ENCODE results near the gene STARD8. TPM values are rescaled to one million over a fixed set of nuclear protein-coding genes. Genes with fewer than 3 reads are reported as not detected.

STARD8 gene
- total and polyA plus RNA-seq, 2 donors (not counting 3 experiments of a cell fraction or from before 2014, with no cell fraction given), result 6.8 to 14.8 TPM

DNA sequence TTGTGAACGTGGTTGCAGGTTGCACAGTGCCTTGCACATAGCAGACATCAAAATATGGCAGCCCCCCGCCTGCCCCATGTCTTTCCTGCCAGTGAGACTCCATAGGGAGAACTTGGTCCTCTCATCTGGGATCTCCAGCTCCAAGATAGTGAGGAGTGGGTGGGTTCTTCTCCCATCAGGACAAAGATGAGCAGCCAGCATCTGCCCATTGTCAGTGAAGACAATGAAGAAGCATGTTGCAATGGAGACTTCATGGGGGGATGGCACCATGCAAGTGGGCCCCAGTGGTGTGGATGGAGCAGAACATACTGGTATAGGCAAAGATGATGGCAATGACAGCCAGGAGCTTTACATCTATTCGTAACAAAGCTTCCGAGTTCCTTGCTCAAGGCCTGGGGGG, 80.2 kb downstream of the STARD8 start:
- DNase-seq (ENCODE audit: low read depth, low spot score) (no peak), FAIRE-seq (no peak)
- TF ChIP-seq JUN (IDR thresholded peaks at IDR 0.05; ENCODE audit: borderline replicate concordance, insufficient read depth, insufficient read length, low read depth) (no peak), FOS (IDR thresholded peaks at IDR 0.05; ENCODE audit: borderline replicate concordance, insufficient read depth, low read length) (no peak), POLR2AphosphoS5 (IDR thresholded peaks at IDR 0.05; ENCODE audit: insufficient read depth, low read depth, low read length) (no peak), MYC (IDR thresholded peaks at IDR 0.05; ENCODE audit: low read depth, low read length) (no peak), EZH2 (IDR thresholded peaks at IDR 0.05; ENCODE audit: borderline replicate concordance, low read depth, low read length, severe bottlenecking) (no peak), GATA2 (IDR thresholded peaks at IDR 0.05; ENCODE audit: insufficient read depth, insufficient read length, low read depth, low read length) (no peak), POLR2A (IDR thresholded peaks at IDR 0.05; ENCODE audit: low read depth, low read length) (no peak)
- TF ChIP-seq, protein P1, sequence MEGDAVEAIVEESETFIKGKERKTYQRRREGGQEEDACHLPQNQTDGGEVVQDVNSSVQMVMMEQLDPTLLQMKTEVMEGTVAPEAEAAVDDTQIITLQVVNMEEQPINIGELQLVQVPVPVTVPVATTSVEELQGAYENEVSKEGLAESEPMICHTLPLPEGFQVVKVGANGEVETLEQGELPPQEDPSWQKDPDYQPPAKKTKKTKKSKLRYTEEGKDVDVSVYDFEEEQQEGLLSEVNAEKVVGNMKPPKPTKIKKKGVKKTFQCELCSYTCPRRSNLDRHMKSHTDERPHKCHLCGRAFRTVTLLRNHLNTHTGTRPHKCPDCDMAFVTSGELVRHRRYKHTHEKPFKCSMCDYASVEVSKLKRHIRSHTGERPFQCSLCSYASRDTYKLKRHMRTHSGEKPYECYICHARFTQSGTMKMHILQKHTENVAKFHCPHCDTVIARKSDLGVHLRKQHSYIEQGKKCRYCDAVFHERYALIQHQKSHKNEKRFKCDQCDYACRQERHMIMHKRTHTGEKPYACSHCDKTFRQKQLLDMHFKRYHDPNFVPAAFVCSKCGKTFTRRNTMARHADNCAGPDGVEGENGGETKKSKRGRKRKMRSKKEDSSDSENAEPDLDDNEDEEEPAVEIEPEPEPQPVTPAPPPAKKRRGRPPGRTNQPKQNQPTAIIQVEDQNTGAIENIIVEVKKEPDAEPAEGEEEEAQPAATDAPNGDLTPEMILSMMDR (IDR thresholded peaks at IDR 0.05; ENCODE audit: extremely low read depth in 1 of 2, insufficient read depth in 1 of 2, low read depth in 1 of 2, low read length in 2 of 2), result no peak
- TF ChIP-seq, protein P2, sequence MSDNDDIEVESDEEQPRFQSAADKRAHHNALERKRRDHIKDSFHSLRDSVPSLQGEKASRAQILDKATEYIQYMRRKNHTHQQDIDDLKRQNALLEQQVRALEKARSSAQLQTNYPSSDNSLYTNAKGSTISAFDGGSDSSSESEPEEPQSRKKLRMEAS (IDR thresholded peaks at IDR 0.05; ENCODE audit: insufficient read depth, insufficient read length), result no peak
- no peaks in the 10 kb centered on the region for H3K79me2 ChIP-seq (ENCODE audit: control insufficient read depth, insufficient read depth, low read length)
- BruUV-seq (replicated peaks), result no TSS peak
- ChIA-PET POLR2A (no interaction called here), CTCF (no interaction called here)
- H4K20me1 ChIP-seq (replicated peaks; ENCODE audit: control insufficient read depth, extremely low read depth, insufficient read depth, low read length), result no peaks in the 10 kb centered on the region
- H3K4me2 ChIP-seq (ENCODE audit: insufficient read depth, low read length), result no peak overlapping the region
- peaks cover 0 to 17% of the 10 kb centered on the region in 2 experiments for H3K36me3 ChIP-seq (ENCODE audit: control insufficient read depth in 2 of 2, extremely low read depth in 1 of 2, insufficient read depth in 2 of 2, low read length in 2 of 2)
- dilution Hi-C loops (cut with MboI; ENCODE audit: extremely low pct_ligation_motif_present, low sequenced_read_pairs), result no loop called here
- no peaks in the 10 kb centered on the region for H3K27me3 ChIP-seq (ENCODE audit: control insufficient read depth in 2 of 2, insufficient read depth in 2 of 2, low read length in 2 of 2)
- H3K4me3 ChIP-seq (replicated peaks in 1 of 3; ENCODE audit: insufficient read depth in 1 of 3, low read depth in 1 of 3, low read length in 3 of 3), result no peak overlapping the region
- H3K4me1 ChIP-seq (ENCODE audit: control insufficient read depth, extremely low read depth, insufficient read depth, low read length), result no peaks in the 10 kb centered on the region
- intact Hi-C loops (cut with micrococcal nuclease), result no loop called here
- H3K9me3 ChIP-seq (replicated peaks; ENCODE audit: control insufficient read depth, insufficient read depth, low read length), result no peaks in the 10 kb centered on the region
- no peak overlapping the region for H3K27ac ChIP-seq (ENCODE audit: insufficient read depth, low read depth, low read length)
- H3K9me1 ChIP-seq (replicated peaks; ENCODE audit: control insufficient read depth, extremely low read depth, insufficient read depth, low read length), result no peaks in the 10 kb centered on the region
- no peak overlapping the region for H2AFZ ChIP-seq (ENCODE audit: low read depth, low read length)
- H3K9ac ChIP-seq (replicated peaks; ENCODE audit: extremely low read depth, insufficient read depth, low read length), result no peak overlapping the region
